ENCODE data around the gene TENT4A. TPM values are rescaled to one million over a fixed set of nuclear protein-coding genes. Genes with fewer than 3 reads are reported as not detected.

TENT4A gene
- total RNA-seq, 1 donor from 2014 or later, result 16.1 TPM

- TF ChIP-seq, protein P1, sequence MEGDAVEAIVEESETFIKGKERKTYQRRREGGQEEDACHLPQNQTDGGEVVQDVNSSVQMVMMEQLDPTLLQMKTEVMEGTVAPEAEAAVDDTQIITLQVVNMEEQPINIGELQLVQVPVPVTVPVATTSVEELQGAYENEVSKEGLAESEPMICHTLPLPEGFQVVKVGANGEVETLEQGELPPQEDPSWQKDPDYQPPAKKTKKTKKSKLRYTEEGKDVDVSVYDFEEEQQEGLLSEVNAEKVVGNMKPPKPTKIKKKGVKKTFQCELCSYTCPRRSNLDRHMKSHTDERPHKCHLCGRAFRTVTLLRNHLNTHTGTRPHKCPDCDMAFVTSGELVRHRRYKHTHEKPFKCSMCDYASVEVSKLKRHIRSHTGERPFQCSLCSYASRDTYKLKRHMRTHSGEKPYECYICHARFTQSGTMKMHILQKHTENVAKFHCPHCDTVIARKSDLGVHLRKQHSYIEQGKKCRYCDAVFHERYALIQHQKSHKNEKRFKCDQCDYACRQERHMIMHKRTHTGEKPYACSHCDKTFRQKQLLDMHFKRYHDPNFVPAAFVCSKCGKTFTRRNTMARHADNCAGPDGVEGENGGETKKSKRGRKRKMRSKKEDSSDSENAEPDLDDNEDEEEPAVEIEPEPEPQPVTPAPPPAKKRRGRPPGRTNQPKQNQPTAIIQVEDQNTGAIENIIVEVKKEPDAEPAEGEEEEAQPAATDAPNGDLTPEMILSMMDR (conservative IDR thresholded peaks at IDR 0.05; ENCODE audit: low read depth, low read length), result no peak
- DNase-seq (ENCODE audit: low read depth), result no peak
- no peak overlapping the region for H3K4me3 ChIP-seq (ENCODE audit: low read depth, low read length)
Observed at GRCh38 chr5:6699357-6699756, 13.9 kb upstream of the TENT4A start.

- TF ChIP-seq, protein P1 (conservative IDR thresholded peaks at IDR 0.05; ENCODE audit: low read depth, low read length), result no peak
- H3K4me3 ChIP-seq (ENCODE audit: low read depth, low read length), result no peak overlapping the region
- no peak for DNase-seq (ENCODE audit: low read depth)
Observed at GRCh38 chr5:6700074-6700684, 13.1 kb upstream of the TENT4A start.

DNA sequence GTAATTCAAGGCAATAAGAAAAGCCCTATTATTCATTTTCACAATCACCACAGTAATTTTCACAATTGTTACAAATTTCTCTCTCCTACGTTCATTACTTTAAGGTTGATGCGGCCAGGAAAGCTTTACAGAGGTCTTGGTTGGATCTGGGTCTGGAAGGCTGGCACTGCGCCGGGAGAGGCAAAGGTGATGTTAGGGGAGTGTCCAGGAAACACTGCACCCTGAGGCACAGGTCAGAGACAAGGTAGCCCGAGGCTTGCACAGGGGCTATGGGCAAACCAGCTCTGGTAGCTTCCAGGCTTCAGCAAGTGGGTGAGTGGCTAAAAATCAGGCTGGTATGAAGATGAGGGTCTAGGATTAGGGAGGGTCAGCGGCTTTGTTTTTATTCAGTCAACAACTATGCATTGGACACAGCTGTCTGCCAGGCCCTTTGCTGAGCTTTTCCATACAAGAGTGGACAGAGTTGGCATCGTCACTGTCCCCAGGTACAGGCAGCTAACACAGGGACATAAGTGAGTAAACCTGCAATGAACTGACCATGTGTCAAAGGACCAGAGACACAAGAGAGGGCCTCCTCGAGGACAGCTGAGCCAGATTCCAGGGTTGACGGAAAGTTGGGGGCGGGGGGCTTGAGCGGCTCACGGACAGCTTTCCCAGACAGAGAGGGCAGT is 12.4 kb upstream of the TENT4A start:
- TF ChIP-seq, protein P1 (conservative IDR thresholded peaks at IDR 0.05; ENCODE audit: low read depth, low read length), result no peak
- no peak overlapping the region for H3K4me3 ChIP-seq (ENCODE audit: low read depth, low read length)
- DNase-seq (ENCODE audit: low read depth), result no peak

DNA sequence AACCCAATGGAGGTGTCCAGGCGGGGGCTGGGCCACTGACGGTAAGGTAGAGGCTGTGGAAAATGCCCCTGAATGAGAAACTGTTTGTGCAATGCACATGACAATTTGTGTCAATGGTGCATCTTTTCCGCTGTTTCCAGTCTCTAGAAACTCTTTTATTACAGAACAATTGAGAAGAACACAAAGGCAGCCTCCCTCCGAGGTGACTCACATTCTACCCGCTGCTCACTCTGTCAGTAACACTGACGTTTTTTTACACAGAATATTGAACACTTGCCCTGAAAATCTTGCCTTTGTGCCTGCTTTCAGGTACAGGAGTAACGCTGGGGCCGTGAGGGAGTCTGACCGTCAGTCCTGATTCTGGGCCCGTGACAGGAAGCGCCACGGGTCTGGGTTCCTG is 11.7 kb upstream of the TENT4A start:
- TF ChIP-seq, protein P1 (conservative IDR thresholded peaks at IDR 0.05; ENCODE audit: low read depth, low read length), result no peak
- no peak overlapping the region for H3K4me3 ChIP-seq (ENCODE audit: low read depth, low read length)
- DNase-seq (ENCODE audit: low read depth), result no peak

DNA sequence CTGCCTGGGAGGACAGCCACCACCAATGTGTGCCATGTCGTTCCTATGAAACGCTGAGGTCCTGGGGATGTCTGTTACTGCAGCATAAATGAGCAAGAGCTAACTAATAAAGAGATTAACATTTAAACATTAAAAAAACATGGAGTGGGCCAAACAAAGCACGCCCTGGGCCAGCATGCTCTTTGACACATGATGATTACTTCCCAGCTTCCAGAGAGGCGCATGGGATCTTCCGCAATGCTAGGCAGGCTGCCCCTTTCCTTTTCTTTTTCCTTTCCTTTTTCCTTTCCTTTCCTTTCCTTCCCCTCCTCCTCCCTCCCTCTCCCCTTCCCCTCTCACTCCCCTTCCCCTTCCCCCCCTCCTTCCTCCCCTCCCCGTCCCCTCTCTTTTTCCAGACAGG is 10.6 kb upstream of the TENT4A start:
- TF ChIP-seq, protein P1 (conservative IDR thresholded peaks at IDR 0.05; ENCODE audit: low read depth, low read length), result no peak
- no peak for DNase-seq (ENCODE audit: low read depth)
- H3K4me3 ChIP-seq (ENCODE audit: low read depth, low read length), result no peak overlapping the region

- no peak overlapping the region for H3K4me3 ChIP-seq (ENCODE audit: low read depth, low read length)
- DNase-seq (ENCODE audit: low read depth), result no peak
- TF ChIP-seq, protein P1 (conservative IDR thresholded peaks at IDR 0.05; ENCODE audit: low read depth, low read length), result no peak
Observed at GRCh38 chr5:6703806-6704205, 9.4 kb upstream of the TENT4A start.

Data from epithelial cell of proximal tubule (primary cell).